GM12878 (cell line): ENCODE data around the gene IL3RA. TPM values are rescaled to one million over a fixed set of nuclear protein-coding genes. Genes with fewer than 3 reads are reported as not detected.

Experiments
- BACH1 ChIP-seq: fragments of 450-650 bp; IDR thresholded peaks from 2 replicates; pipeline ENCODE4 v1.6.1; 2017; ENCODE audit warnings: mild to moderate bottlenecking, borderline replicate concordance
- CHD4 ChIP-seq: fragments of 200-600 bp; sonication (generic); IDR thresholded peaks from 2 replicates; pipeline ENCODE4 v1.6.1; 2016; ENCODE audit warnings: mild to moderate bottlenecking
- CREB1 ChIP-seq: IDR thresholded peaks from 2 replicates; pipeline ENCODE4 v1.6.1; 2012; ENCODE audit warnings: low read depth, mild to moderate bottlenecking, inconsistent platforms
- DPF2 ChIP-seq: fragments of 450-650 bp; IDR thresholded peaks from 2 replicates; pipeline ENCODE4 v1.6.1; 2017; ENCODE audit warnings: mild to moderate bottlenecking
- IRF3 ChIP-seq: fragments of 450-650 bp; IDR thresholded peaks from 2 replicates; pipeline ENCODE4 v1.6.1; 2014; ENCODE audit warnings: mild to moderate bottlenecking
- MXI1 ChIP-seq: fragments of 150-350 bp; IDR thresholded peaks from 2 replicates; pipeline ENCODE4 v1.6.1; 2011; ENCODE audit warnings: low read depth, mild to moderate bottlenecking, inconsistent platforms, low read length, improper control_type of control experiment
- MYB ChIP-seq: fragments of 150-350 bp; IDR thresholded peaks from 2 replicates; pipeline ENCODE4 v1.6.1; 2014; ENCODE audit warnings: mild to moderate bottlenecking, low read depth, low read length, borderline replicate concordance
- PBX3 ChIP-seq: IDR thresholded peaks from 2 replicates; pipeline ENCODE4 v1.6.1; 2011; ENCODE audit warnings: mild to moderate bottlenecking, low read depth, low read length, moderate library complexity; ENCODE audit not compliant: insufficient replicate concordance
- RB1 ChIP-seq: fragments of 450-650 bp; formaldehyde crosslinking; IDR thresholded peaks from 2 replicates; pipeline ENCODE4 v1.6.1; 2017; ENCODE audit warnings: mild to moderate bottlenecking, borderline replicate concordance
- SIN3A ChIP-seq: IDR thresholded peaks from 2 replicates; pipeline ENCODE4 v1.6.1; 2012; ENCODE audit warnings: low read depth, low read length, improper control_type of control experiment
- STAT1 ChIP-seq: fragments of 450-650 bp; conservative IDR thresholded peaks from 2 replicates; pipeline ENCODE4 v1.6.1; 2014; ENCODE audit warnings: antibody characterized with exemption, mild to moderate bottlenecking
- TARDBP ChIP-seq: IDR thresholded peaks from 2 replicates; pipeline ENCODE4 v1.6.1; 2016; ENCODE audit warnings: borderline replicate concordance
- TCF7 ChIP-seq: IDR thresholded peaks from 2 replicates; pipeline ENCODE4 v1.6.1; 2014; ENCODE audit warnings: antibody characterized with exemption, borderline replicate concordance
- ZNF207 ChIP-seq: fragments of 450-650 bp; IDR thresholded peaks from 2 replicates; pipeline ENCODE4 v1.6.1; 2014; ENCODE audit warnings: antibody characterized with exemption, mild to moderate bottlenecking, borderline replicate concordance
- ZNF384 ChIP-seq: IDR thresholded peaks from 2 replicates; pipeline ENCODE4 v1.6.1; 2012; ENCODE audit warnings: low read depth, mild to moderate bottlenecking, low read length, improper control_type of control experiment, borderline replicate concordance
- polyA plus RNA-seq, 11 experiments: library from polyadenylated mRNA; depleted of rRNA in 4 of 11; unstranded in 6 of 11; stranded (reverse) in 5 of 11; fragments of >200 nt; fragmentation: Nextera tagmentation in 4 of 11; fragmentation: Illumina TruSeq in 1 of 11; extraction: Ambion mirVana in 4 of 11; extraction: Trizol in 1 of 11; gene quantifications; 1 replicate in 1 of 11; 2 replicates in 10 of 11; pipeline versions ENCODE4 v1.2.1 to v1.2.3, GENCODE V29; 2011 to 2016; ENCODE audit warnings: inconsistent platforms in 2 of 11, missing spikeins in 2 of 11, low read depth in 1 of 11
- total RNA-seq, 4 experiments: library from RNA; depleted of rRNA in 3 of 4; stranded (reverse); fragments of >200 nt in 3 of 4; fragmentation: Illumina TruSeq in 1 of 4; extraction: Trizol in 1 of 4; gene quantifications; 2 replicates each; pipeline versions ENCODE4 v1.2.1 to v1.2.3, GENCODE V29; 2013 to 2021
- TF ChIP-seq, protein P1 (sequence below): fragments of 450-650 bp; IDR thresholded peaks from 2 replicates; pipeline ENCODE4 v1.6.1; 2018; ENCODE audit warnings: borderline replicate concordance, mild to moderate bottlenecking; ENCODE audit not compliant: partially characterized antibody
- TF ChIP-seq, protein P2 (sequence below): fragments of 150-350 bp; IDR thresholded peaks from 2 replicates; pipeline ENCODE4 v1.6.1; 2016; ENCODE audit warnings: low read depth, low read length
- TF ChIP-seq, protein P3 (sequence below): fragments of 450-650 bp; IDR thresholded peaks from 2 replicates; pipeline ENCODE4 v1.6.1; 2017; ENCODE audit warnings: mild to moderate bottlenecking, moderate library complexity

The IL3RA gene
- total and polyA plus RNA-seq, 10 of the 15 experiments (the other 5 are each of a cell fraction or from before 2014, with no cell fraction given) = 2.1 to 31.1 (median 17.9) TPM

- no peak for TF ChIP-seq IRF3
- peak; percentile 41; the same call in 1 of the 2 replicates for TF ChIP-seq RB1
- TF ChIP-seq ZNF207 = peak; percentile 89
- TF ChIP-seq MYB = no peak
- no peak for TF ChIP-seq STAT1
- TF ChIP-seq CREB1 = no peak
- TF ChIP-seq TCF7 = no peak
- TF ChIP-seq, protein P1, sequence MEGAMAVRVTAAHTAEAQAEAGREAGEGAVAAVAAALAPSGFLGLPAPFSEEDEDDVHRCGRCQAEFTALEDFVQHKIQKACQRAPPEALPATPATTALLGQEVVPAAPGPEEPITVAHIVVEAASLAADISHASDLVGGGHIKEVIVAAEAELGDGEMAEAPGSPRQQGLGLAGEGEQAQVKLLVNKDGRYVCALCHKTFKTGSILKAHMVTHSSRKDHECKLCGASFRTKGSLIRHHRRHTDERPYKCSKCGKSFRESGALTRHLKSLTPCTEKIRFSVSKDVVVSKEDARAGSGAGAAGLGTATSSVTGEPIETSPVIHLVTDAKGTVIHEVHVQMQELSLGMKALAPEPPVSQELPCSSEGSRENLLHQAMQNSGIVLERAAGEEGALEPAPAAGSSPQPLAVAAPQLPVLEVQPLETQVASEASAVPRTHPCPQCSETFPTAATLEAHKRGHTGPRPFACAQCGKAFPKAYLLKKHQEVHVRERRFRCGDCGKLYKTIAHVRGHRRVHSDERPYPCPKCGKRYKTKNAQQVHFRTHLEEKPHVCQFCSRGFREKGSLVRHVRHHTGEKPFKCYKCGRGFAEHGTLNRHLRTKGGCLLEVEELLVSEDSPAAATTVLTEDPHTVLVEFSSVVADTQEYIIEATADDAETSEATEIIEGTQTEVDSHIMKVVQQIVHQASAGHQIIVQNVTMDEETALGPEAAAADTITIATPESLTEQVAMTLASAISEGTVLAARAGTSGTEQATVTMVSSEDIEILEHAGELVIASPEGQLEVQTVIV = no peak
- TF ChIP-seq SIN3A = peak; percentile 68; the same call in 1 of the 2 replicates
- TF ChIP-seq, protein P2, sequence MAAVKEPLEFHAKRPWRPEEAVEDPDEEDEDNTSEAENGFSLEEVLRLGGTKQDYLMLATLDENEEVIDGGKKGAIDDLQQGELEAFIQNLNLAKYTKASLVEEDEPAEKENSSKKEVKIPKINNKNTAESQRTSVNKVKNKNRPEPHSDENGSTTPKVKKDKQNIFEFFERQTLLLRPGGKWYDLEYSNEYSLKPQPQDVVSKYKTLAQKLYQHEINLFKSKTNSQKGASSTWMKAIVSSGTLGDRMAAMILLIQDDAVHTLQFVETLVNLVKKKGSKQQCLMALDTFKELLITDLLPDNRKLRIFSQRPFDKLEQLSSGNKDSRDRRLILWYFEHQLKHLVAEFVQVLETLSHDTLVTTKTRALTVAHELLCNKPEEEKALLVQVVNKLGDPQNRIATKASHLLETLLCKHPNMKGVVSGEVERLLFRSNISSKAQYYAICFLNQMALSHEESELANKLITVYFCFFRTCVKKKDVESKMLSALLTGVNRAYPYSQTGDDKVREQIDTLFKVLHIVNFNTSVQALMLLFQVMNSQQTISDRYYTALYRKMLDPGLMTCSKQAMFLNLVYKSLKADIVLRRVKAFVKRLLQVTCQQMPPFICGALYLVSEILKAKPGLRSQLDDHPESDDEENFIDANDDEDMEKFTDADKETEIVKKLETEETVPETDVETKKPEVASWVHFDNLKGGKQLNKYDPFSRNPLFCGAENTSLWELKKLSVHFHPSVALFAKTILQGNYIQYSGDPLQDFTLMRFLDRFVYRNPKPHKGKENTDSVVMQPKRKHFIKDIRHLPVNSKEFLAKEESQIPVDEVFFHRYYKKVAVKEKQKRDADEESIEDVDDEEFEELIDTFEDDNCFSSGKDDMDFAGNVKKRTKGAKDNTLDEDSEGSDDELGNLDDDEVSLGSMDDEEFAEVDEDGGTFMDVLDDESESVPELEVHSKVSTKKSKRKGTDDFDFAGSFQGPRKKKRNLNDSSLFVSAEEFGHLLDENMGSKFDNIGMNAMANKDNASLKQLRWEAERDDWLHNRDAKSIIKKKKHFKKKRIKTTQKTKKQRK = no peak
- TF ChIP-seq CHD4 = no peak
- 0 out of 2 replicates have a peak, but pooled peaks have one; percentile 68 for TF ChIP-seq TARDBP
- TF ChIP-seq ZNF384 = no peak
- TF ChIP-seq, protein P3, sequence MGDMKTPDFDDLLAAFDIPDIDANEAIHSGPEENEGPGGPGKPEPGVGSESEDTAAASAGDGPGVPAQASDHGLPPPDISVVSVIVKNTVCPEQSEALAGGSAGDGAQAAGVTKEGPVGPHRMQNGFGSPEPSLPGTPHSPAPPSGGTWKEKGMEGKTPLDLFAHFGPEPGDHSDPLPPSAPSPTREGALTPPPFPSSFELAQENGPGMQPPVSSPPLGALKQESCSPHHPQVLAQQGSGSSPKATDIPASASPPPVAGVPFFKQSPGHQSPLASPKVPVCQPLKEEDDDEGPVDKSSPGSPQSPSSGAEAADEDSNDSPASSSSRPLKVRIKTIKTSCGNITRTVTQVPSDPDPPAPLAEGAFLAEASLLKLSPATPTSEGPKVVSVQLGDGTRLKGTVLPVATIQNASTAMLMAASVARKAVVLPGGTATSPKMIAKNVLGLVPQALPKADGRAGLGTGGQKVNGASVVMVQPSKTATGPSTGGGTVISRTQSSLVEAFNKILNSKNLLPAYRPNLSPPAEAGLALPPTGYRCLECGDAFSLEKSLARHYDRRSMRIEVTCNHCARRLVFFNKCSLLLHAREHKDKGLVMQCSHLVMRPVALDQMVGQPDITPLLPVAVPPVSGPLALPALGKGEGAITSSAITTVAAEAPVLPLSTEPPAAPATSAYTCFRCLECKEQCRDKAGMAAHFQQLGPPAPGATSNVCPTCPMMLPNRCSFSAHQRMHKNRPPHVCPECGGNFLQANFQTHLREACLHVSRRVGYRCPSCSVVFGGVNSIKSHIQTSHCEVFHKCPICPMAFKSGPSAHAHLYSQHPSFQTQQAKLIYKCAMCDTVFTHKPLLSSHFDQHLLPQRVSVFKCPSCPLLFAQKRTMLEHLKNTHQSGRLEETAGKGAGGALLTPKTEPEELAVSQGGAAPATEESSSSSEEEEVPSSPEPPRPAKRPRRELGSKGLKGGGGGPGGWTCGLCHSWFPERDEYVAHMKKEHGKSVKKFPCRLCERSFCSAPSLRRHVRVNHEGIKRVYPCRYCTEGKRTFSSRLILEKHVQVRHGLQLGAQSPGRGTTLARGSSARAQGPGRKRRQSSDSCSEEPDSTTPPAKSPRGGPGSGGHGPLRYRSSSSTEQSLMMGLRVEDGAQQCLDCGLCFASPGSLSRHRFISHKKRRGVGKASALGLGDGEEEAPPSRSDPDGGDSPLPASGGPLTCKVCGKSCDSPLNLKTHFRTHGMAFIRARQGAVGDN = peak; percentile 98
- TF ChIP-seq PBX3 = no peak
- TF ChIP-seq BACH1 = peak; percentile 77; the same call in 1 of the 2 replicates
- peak; percentile 91 for TF ChIP-seq DPF2
- TF ChIP-seq MXI1 = peak; percentile 86; the same call in 1 of the 2 replicates
Observed at GRCh38 chrX:1392376-1393068, 55.9 kb downstream of the IL3RA start (continued).
